ENCODE measurements around the gene COL7A1.
A peak's percentile ranks its signal among the peaks of the same experiment; 100 is the strongest.

COL7A1 gene

DNA sequence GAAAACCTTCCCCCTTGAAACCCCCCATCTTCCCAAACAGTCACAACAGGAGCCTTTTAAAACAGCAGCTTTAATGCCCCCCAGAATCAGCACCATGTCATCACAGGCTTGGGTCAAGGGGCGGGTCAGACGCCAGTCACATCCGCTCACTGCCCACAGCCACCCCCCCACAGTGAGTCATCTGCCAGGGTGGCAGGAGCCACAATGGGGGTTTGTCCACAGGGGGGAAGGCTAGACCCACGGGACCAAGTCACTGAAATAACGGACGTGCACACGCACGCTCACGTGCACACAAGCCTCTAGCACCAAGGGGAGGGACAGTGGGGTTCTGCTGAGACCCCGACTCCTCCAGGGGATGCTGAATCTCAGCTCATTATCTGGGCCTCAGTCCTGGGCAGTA is 31.1 kb downstream of the COL7A1 start:
- no peaks in the 10 kb centered on the region for H3K36me3 ChIP-seq (ENCODE audit: insufficient read depth, low read length)
- H3K9me2 ChIP-seq (replicated peaks; ENCODE audit: low read depth, low read length): no peaks in the 10 kb centered on the region
- no peak overlapping the region for H3K4me3 ChIP-seq (ENCODE audit: low read length, poor library complexity, severe bottlenecking)
- TF ChIP-seq, protein P1, sequence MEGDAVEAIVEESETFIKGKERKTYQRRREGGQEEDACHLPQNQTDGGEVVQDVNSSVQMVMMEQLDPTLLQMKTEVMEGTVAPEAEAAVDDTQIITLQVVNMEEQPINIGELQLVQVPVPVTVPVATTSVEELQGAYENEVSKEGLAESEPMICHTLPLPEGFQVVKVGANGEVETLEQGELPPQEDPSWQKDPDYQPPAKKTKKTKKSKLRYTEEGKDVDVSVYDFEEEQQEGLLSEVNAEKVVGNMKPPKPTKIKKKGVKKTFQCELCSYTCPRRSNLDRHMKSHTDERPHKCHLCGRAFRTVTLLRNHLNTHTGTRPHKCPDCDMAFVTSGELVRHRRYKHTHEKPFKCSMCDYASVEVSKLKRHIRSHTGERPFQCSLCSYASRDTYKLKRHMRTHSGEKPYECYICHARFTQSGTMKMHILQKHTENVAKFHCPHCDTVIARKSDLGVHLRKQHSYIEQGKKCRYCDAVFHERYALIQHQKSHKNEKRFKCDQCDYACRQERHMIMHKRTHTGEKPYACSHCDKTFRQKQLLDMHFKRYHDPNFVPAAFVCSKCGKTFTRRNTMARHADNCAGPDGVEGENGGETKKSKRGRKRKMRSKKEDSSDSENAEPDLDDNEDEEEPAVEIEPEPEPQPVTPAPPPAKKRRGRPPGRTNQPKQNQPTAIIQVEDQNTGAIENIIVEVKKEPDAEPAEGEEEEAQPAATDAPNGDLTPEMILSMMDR (conservative IDR thresholded peaks at IDR 0.05; ENCODE audit: low read length): no peak
- TF ChIP-seq EZH2phosphoT487 (IDR thresholded peaks at IDR 0.05; ENCODE audit: borderline replicate concordance): no peak
- no peaks in the 10 kb centered on the region for H3K79me2 ChIP-seq (ENCODE audit: insufficient read depth, low read length)
- H3F3A ChIP-seq (ENCODE audit: low read depth): no peaks in the 10 kb centered on the region
- no peaks in the 10 kb centered on the region for H3K9me3 ChIP-seq (ENCODE audit: insufficient read depth, low read depth, low read length)
- peaks cover 43% of the 10 kb centered on the region for H3K4me1 ChIP-seq (ENCODE audit: insufficient read depth, low read length, poor library complexity, severe bottlenecking)
- H3K4me2 ChIP-seq (ENCODE audit: low read depth, low read length, poor library complexity, severe bottlenecking): no peak overlapping the region
- H4K20me1 ChIP-seq (ENCODE audit: insufficient read depth, low read length, poor library complexity, severe bottlenecking): no peaks in the 10 kb centered on the region
- no peak overlapping the region for H2AFZ ChIP-seq (ENCODE audit: low read length)
- peak overlapping the region; percentile 13 for H3K9ac ChIP-seq (ENCODE audit: low read depth, low read length, poor library complexity, severe bottlenecking)
- no peaks in the 10 kb centered on the region for H3K27me3 ChIP-seq (ENCODE audit: insufficient read depth, low read length, poor library complexity, severe bottlenecking)

DNA sequence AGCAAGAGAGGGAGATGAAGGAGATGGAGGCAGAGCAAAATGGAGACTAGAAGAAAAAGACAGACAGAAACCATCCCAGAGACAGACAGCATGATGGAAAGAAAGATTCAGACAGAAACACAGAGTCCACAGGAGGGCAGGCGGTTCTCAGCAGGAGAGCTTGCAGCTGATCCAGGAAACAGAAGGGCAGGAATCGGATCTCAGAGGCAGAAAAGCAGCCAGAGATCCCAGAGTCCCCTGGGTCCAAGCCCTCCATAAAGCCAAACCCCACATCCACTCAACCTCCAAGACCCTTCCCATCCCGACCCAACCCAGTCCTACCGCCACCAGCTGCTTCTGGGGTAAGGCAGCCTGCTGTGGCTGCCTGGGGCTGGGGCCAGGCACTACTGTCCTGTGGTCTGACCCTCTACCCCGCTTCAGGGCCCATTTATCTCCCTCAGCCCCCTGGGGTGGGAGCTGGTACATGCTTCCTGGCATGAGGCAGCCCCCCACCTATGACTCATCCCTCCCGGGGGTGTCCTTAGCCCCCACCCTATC is 31.7 kb downstream of the COL7A1 start, which contains the start of gene UCN2:
Gene UCN2, minus strand, starts transcription at position 400 of the 537 bp plus-strand sequence. CDS start 657 bp downstream, outside the sequence.
- Histone ChIP-seq H3K79me2 (ENCODE audit: insufficient read depth, low read length) (no peaks in the 10 kb centered on the region), H3K27me3 (ENCODE audit: insufficient read depth, low read length, poor library complexity, severe bottlenecking) (no peaks in the 10 kb centered on the region), H3K36me3 (ENCODE audit: insufficient read depth, low read length) (no peaks in the 10 kb centered on the region), H3K9me2 (replicated peaks; ENCODE audit: low read depth, low read length) (no peaks in the 10 kb centered on the region), H3K9me3 (ENCODE audit: insufficient read depth, low read depth, low read length) (no peaks in the 10 kb centered on the region), H4K20me1 (ENCODE audit: insufficient read depth, low read length, poor library complexity, severe bottlenecking) (no peaks in the 10 kb centered on the region), H3K4me3 (ENCODE audit: low read length, poor library complexity, severe bottlenecking) (no peak within 1 kb of the TSS), H3K4me2 (ENCODE audit: low read depth, low read length, poor library complexity, severe bottlenecking) (no peak within 1 kb of the TSS), H3K9ac (ENCODE audit: low read depth, low read length, poor library complexity, severe bottlenecking) (peak within 1 kb of the TSS; percentile 13), H3K4me1 (ENCODE audit: insufficient read depth, low read length, poor library complexity, severe bottlenecking) (peaks cover 49% of the 10 kb centered on the region), H3F3A (ENCODE audit: low read depth) (no peaks in the 10 kb centered on the region), H2AFZ (ENCODE audit: low read length) (no peak within 1 kb of the TSS)
- no peak for TF ChIP-seq EZH2phosphoT487 (IDR thresholded peaks at IDR 0.05; ENCODE audit: borderline replicate concordance)
- TF ChIP-seq, protein P1 (conservative IDR thresholded peaks at IDR 0.05; ENCODE audit: low read length): no peak

DNA sequence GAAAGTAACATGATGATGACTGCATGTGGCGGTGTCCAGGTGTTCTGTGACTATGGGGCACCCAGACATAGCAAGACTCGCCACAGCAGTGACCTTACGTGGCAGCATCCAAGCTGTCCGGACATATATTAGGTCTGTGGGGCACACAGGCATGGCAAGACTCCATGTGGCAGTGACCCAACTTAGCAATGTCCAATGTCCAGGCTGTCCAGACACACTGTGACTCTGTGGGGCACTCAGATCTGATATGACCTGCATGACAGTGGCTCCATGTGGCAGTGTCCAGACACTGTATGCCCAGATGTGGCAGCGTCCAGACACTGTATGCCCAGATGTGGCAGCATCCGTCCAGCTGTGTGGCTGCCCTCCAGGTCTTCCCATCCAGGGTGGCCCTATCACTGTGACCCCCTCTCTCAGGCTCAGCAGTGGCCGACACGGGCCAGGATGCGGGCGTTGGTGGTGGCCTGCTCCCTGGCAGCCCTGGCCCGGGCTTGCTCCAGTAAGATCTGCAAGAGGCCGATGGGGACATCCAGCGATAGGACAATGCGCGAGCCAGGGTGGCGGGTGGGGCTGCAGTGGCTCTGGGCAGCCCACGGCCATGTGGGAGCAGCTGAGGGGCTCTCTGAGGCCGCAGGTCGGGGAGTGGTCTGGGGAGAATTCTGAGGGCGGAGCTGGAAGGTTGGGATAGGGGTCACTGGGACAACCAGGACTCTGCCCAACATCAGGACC is 32.6 kb downstream of the COL7A1 start:
- Histone ChIP-seq H4K20me1 (ENCODE audit: insufficient read depth, low read length, poor library complexity, severe bottlenecking) (no peaks in the 10 kb centered on the region), H3K9me3 (ENCODE audit: insufficient read depth, low read depth, low read length) (no peaks in the 10 kb centered on the region), H3K9ac (ENCODE audit: low read depth, low read length, poor library complexity, severe bottlenecking) (no peak overlapping the region), H3K36me3 (ENCODE audit: insufficient read depth, low read length) (no peaks in the 10 kb centered on the region), H3K4me3 (ENCODE audit: low read length, poor library complexity, severe bottlenecking) (no peak overlapping the region), H3K4me2 (ENCODE audit: low read depth, low read length, poor library complexity, severe bottlenecking) (no peak overlapping the region), H3F3A (ENCODE audit: low read depth) (no peaks in the 10 kb centered on the region), H3K79me2 (ENCODE audit: insufficient read depth, low read length) (no peaks in the 10 kb centered on the region), H2AFZ (ENCODE audit: low read length) (no peak overlapping the region), H3K9me2 (replicated peaks; ENCODE audit: low read depth, low read length) (no peaks in the 10 kb centered on the region), H3K4me1 (ENCODE audit: insufficient read depth, low read length, poor library complexity, severe bottlenecking) (peaks cover 58% of the 10 kb centered on the region), H3K27me3 (ENCODE audit: insufficient read depth, low read length, poor library complexity, severe bottlenecking) (no peaks in the 10 kb centered on the region)
- TF ChIP-seq, protein P1 (conservative IDR thresholded peaks at IDR 0.05; ENCODE audit: low read length): no peak
- TF ChIP-seq EZH2phosphoT487 (IDR thresholded peaks at IDR 0.05; ENCODE audit: borderline replicate concordance): no peak
